Neutrophil (primary cell): ENCODE data around the gene OSBPL10.
"Not testable (repeated sequence)": the region's sequence is repeated elsewhere in the genome, so short reads cannot be mapped to it uniquely, and the experiment has no call there.

Experiments used
- H3K27ac ChIP-seq: fragments of 200-600 bp; sonication (generic); 2 replicates; pipeline ENCODE4 v1.5.1; 2016; ENCODE audit warnings: mild to moderate bottlenecking, moderate library complexity
- H3K27me3 ChIP-seq: fragments of 200-600 bp; sonication (generic); 2 replicates; pipeline ENCODE4 v1.6.0; 2016; ENCODE audit warnings: mild to moderate bottlenecking
- H3K36me3 ChIP-seq: fragments of 200-600 bp; sonication (generic); 2 replicates; pipeline ENCODE4 v1.5.1; 2017
- H3K4me1 ChIP-seq, 2 experiments: fragments of 200-600 bp in 1 of 2; sonication (generic) in 1 of 2; 1 replicate in 1 of 2; 2 replicates in 1 of 2; pipeline versions ENCODE4 v1.5.1 to v1.6.1; 2013 to 2016; ENCODE audit warnings: low read depth in 1 of 2, low read length in 1 of 2, mild to moderate bottlenecking in 1 of 2, moderate library complexity in 1 of 2; ENCODE audit not compliant: control insufficient read depth in 1 of 2, insufficient read depth in 1 of 2
- H3K4me3 ChIP-seq, 2 experiments: fragments of 200-600 bp in 1 of 2; sonication (generic) in 1 of 2; 1 replicate in 1 of 2; 2 replicates in 1 of 2; pipeline ENCODE4 v1.5.1; 2013 to 2016; ENCODE audit warnings: low read depth in 1 of 2, low read length in 1 of 2, mild to moderate bottlenecking in 1 of 2, moderate library complexity in 1 of 2
- H3K9me3 ChIP-seq: fragments of 200-600 bp; sonication (generic); 2 replicates; pipeline ENCODE4 v1.5.1; 2016
- TF ChIP-seq, protein P1 (sequence below): fragments of 200-600 bp; sonication (generic); IDR thresholded peaks from 2 replicates; pipeline ENCODE4 v1.5.1; 2016; ENCODE audit warnings: antibody characterized with exemption

Gene OSBPL10

DNA sequence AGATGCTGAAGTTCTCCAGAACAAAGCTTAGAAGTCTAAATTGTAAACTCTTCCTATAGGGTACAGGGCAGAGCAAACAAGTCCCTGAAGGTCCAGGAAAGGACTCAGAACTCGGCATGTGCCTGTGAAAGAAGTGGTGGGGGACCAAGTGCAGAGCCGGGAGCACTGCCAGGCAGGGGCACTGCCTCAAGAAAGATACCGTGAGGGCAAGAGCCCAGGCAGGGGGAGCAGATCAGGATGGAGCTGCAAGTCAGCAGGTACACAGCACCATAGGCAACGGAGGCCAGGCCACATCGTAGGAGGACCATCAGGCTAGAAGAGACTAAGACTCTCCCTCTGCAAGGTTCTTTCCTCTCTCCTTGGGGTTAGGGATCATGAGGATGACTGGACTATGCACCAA, 191.6 kb downstream of the OSBPL10 start:
- no peaks in the 10 kb centered on the region for H3K27me3 ChIP-seq
- no peak overlapping the region for H3K27ac ChIP-seq
- no peaks in the 10 kb centered on the region for H3K4me1 ChIP-seq
- no peaks in the 10 kb centered on the region for H3K36me3 ChIP-seq
- H3K9me3 ChIP-seq, result no peaks in the 10 kb centered on the region
- no peak overlapping the region for H3K4me3 ChIP-seq
- TF ChIP-seq, protein P1, sequence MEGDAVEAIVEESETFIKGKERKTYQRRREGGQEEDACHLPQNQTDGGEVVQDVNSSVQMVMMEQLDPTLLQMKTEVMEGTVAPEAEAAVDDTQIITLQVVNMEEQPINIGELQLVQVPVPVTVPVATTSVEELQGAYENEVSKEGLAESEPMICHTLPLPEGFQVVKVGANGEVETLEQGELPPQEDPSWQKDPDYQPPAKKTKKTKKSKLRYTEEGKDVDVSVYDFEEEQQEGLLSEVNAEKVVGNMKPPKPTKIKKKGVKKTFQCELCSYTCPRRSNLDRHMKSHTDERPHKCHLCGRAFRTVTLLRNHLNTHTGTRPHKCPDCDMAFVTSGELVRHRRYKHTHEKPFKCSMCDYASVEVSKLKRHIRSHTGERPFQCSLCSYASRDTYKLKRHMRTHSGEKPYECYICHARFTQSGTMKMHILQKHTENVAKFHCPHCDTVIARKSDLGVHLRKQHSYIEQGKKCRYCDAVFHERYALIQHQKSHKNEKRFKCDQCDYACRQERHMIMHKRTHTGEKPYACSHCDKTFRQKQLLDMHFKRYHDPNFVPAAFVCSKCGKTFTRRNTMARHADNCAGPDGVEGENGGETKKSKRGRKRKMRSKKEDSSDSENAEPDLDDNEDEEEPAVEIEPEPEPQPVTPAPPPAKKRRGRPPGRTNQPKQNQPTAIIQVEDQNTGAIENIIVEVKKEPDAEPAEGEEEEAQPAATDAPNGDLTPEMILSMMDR, result no peak

DNA sequence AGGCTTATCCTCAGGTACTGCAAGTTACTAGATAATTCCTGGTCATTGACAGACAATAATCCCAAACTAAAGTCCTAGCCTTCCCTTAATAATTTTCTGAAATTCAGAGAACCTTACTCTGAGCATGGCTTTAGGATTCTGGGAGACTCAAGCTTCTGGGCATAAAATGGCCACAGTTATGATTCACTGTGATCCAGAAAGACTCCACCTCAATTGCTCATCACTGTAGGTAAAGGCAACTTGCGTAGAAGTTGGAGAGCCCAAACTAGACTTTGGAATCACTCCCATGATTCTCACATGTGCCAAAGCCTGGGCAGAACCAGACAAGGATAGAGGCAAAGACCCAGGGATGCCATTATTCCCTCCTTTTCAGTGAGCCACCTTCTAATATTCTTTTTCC, 195.3 kb downstream of the OSBPL10 start:
- Histone ChIP-seq H3K27me3 (no peaks in the 10 kb centered on the region), H3K4me3 (no peak overlapping the region), H3K9me3 (no peaks in the 10 kb centered on the region), H3K27ac (no peak overlapping the region), H3K4me1 (no peaks in the 10 kb centered on the region), H3K36me3 (no peaks in the 10 kb centered on the region)
- TF ChIP-seq, protein P1, result no peak

- no peaks in the 10 kb centered on the region for H3K27me3 ChIP-seq
- TF ChIP-seq, protein P1, result no peak
- no peak overlapping the region for H3K27ac ChIP-seq
- H3K4me3 ChIP-seq, result no peak overlapping the region
- H3K36me3 ChIP-seq, result no peaks in the 10 kb centered on the region
- no peaks in the 10 kb centered on the region for H3K9me3 ChIP-seq
- no peaks in the 10 kb centered on the region for H3K4me1 ChIP-seq
Observed at GRCh38 chr3:31785286-31785685, 195.8 kb downstream of the OSBPL10 start.

GRCh38 chr3:31783851-31784250, 197.2 kb downstream of the OSBPL10 start:
- not testable (repeated sequence) for H3K4me3 ChIP-seq, H3K27ac ChIP-seq, H3K36me3 ChIP-seq, H3K4me1 ChIP-seq, H3K27me3 ChIP-seq, H3K9me3 ChIP-seq

GRCh38 chr3:31782306-31782705, 198.8 kb downstream of the OSBPL10 start:
- H3K27me3 ChIP-seq, H3K4me1 ChIP-seq, H3K27ac ChIP-seq, H3K36me3 ChIP-seq, H3K9me3 ChIP-seq, H3K4me3 ChIP-seq: not testable (repeated sequence)

DNA sequence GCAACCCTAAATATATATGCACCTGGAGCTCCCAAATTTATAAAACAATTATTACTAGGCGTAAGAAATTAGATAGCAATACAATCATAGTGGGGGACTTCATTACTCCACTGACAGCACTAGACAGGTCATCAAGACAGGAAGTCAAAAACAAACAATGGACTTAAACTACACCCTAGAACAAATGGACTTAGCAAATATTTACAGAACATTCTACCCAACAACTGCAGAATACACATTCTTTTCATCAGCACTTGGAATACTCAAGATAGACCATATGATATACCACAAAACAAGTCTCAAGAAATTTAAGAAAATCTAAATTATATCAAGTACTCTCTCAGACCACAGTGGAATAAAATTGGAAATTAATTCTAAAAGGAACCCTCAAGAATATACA, 201.5 kb downstream of the OSBPL10 start:
- H3K27ac ChIP-seq, result no peak overlapping the region
- H3K4me1 ChIP-seq, result no peaks in the 10 kb centered on the region
- no peaks in the 10 kb centered on the region for H3K27me3 ChIP-seq
- TF ChIP-seq, protein P1, result no peak
- H3K9me3 ChIP-seq, result no peaks in the 10 kb centered on the region
- H3K4me3 ChIP-seq, result no peak overlapping the region
- H3K36me3 ChIP-seq, result no peaks in the 10 kb centered on the region

DNA sequence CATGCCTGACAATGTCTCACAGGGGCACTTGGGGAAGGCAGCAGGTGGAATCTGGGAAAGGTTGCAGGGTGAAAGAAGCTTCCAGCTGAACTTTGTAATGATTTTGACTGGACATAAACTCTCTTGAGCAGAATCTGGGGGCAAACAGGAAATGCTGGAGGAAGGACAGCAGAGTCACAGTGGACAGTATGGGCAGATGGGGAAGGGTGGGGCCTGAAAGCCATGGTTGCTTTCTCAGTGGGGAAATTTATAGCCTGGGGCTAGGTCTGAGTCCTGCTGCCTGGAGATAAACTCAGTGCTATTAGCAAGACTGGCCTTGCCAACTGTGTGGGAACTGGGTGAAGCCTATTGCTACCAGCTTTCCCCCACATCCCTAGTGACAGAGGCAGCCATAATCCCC, 203.2 kb downstream of the OSBPL10 start:
- H3K27ac ChIP-seq, result no peak overlapping the region
- TF ChIP-seq, protein P1, result no peak
- H3K27me3 ChIP-seq, result no peaks in the 10 kb centered on the region
- H3K9me3 ChIP-seq, result no peaks in the 10 kb centered on the region
- no peaks in the 10 kb centered on the region for H3K36me3 ChIP-seq
- H3K4me3 ChIP-seq, result no peak overlapping the region
- peaks cover 7 to 8% of the 10 kb centered on the region in 2 experiments for H3K4me1 ChIP-seq
